Fibroblast of lung (primary cell): ENCODE results near the gene TBX15. TPM values are rescaled to one million over a fixed set of nuclear protein-coding genes. Genes with fewer than 3 reads are reported as not detected.

Experiments
- DNase-seq, 2 donors: peaks; one replicate each; pipeline versions ENCODE4 v3.0.0 to v3.0.0-alpha.2; 2010; ENCODE audit warnings: low read depth in 2 of 2
- H2AFZ ChIP-seq: 2 replicates; pipeline ENCODE4 v1.5.1; 2012; ENCODE audit warnings: low read length, control low read depth, inconsistent platforms
- H3K27ac ChIP-seq: 2 replicates; pipeline ENCODE4 v1.5.1; 2011; ENCODE audit warnings: low read length, control low read depth; ENCODE audit not compliant: insufficient read depth
- H3K27me3 ChIP-seq: 2 replicates; pipeline ENCODE4 v1.5.1; 2011; ENCODE audit warnings: mild to moderate bottlenecking, low read length; ENCODE audit not compliant: control insufficient read depth, insufficient read depth
- H3K36me3 ChIP-seq: 2 replicates; pipeline ENCODE4 v1.5.1; 2011; ENCODE audit warnings: low read length; ENCODE audit not compliant: control insufficient read depth, insufficient read depth
- H3K4me1 ChIP-seq: 2 replicates; pipeline ENCODE4 v1.5.1; 2011; ENCODE audit warnings: low read length; ENCODE audit not compliant: control insufficient read depth, insufficient read depth; ENCODE audit errors: extremely low read depth
- H3K4me2 ChIP-seq: 2 replicates; pipeline ENCODE4 v1.5.1; 2011; ENCODE audit warnings: low read length, control low read depth; ENCODE audit not compliant: insufficient read depth; ENCODE audit errors: extremely low read depth
- H3K4me3 ChIP-seq, 4 experiments: fragments of 200-600 bp in 1 of 4; sonication (generic) in 1 of 4; replicated peaks in 1 of 4; 2 replicates each; pipeline ENCODE4 v1.5.1; 2011 to 2016; ENCODE audit warnings: low read length in 4 of 4, low read depth in 3 of 4, mild to moderate bottlenecking in 3 of 4, control low read depth in 2 of 4, inconsistent platforms in 1 of 4, mixed read lengths in 1 of 4; ENCODE audit not compliant: insufficient read depth in 1 of 4; ENCODE audit errors: control extremely low read depth in 1 of 4
- H3K79me2 ChIP-seq: 2 replicates; pipeline ENCODE4 v1.5.1; 2012; ENCODE audit warnings: mild to moderate bottlenecking, low read length, inconsistent platforms; ENCODE audit not compliant: control insufficient read depth, insufficient read depth
- H3K9ac ChIP-seq: 2 replicates; pipeline ENCODE4 v1.5.1; 2011; ENCODE audit warnings: mild to moderate bottlenecking, low read length, control low read depth; ENCODE audit not compliant: insufficient read depth
- H3K9me3 ChIP-seq: 2 replicates; pipeline ENCODE4 v1.5.1; 2012; ENCODE audit warnings: low read depth, low read length; ENCODE audit not compliant: control insufficient read depth, insufficient read depth
- H4K20me1 ChIP-seq: 2 replicates; pipeline ENCODE4 v1.5.1; 2011; ENCODE audit warnings: low read length; ENCODE audit not compliant: control insufficient read depth, insufficient read depth; ENCODE audit errors: extremely low read depth
- CTCF ChIP-seq, 2 donors: IDR thresholded peaks in 1 of 2; conservative IDR thresholded peaks in 1 of 2; 1 replicate in 1 of 2; 2 replicates in 1 of 2; pipeline ENCODE4 v1.5.1; 2011 to 2012; ENCODE audit warnings: low read length in 2 of 2, control low read depth in 1 of 2, inconsistent platforms in 1 of 2, low read depth in 1 of 2, mild to moderate bottlenecking in 1 of 2
- EZH2 ChIP-seq: IDR thresholded peaks from 2 replicates; pipeline ENCODE4 v1.5.1; 2012; ENCODE audit warnings: low read length, control low read depth, mild to moderate bottlenecking; ENCODE audit errors: missing control alignments
- polyA plus RNA-seq, 2 donors: library from polyadenylated mRNA; depleted of rRNA in 1 of 2; stranded (reverse) in 1 of 2; unstranded in 1 of 2; fragments of >200 nt; gene quantifications; 2 replicates each; pipeline ENCODE4 v1.2.1, GENCODE V29; 2011 to 2012; ENCODE audit warnings: missing spikeins in 1 of 2
- total RNA-seq: library from RNA; depleted of rRNA; stranded (reverse); fragments of >200 nt; gene quantifications from 2 replicates; pipeline ENCODE4 v1.2.1, GENCODE V29; 2014

The TBX15 gene
- total and polyA plus RNA-seq, 2 donors (not counting 1 experiment from before 2014, with no cell fraction given), result 0.50 to 0.99 TPM

GRCh38 chr1:118911571-118911970, 76.6 kb downstream of the TBX15 start:
- Histone ChIP-seq H3K9me3 (no peaks in the 10 kb centered on the region), H3K9ac (no peak overlapping the region), H3K4me2 (no peak overlapping the region), H4K20me1 (no peaks in the 10 kb centered on the region), H3K27me3 (no peaks in the 10 kb centered on the region), H2AFZ (no peak overlapping the region), H3K79me2 (no peaks in the 10 kb centered on the region), H3K4me3 (no peak overlapping the region), H3K36me3 (no peaks in the 10 kb centered on the region), H3K27ac (no peak overlapping the region), H3K4me1 (no peaks in the 10 kb centered on the region)
- DNase-seq, result no peak
- TF ChIP-seq EZH2 (no peak), CTCF (conservative IDR thresholded peaks at IDR 0.05 in 1 of 2, IDR thresholded peaks at IDR 0.05 in 1 of 2; ENCODE audit: low read depth in 1 of 2, low read length in 2 of 2) (no peak)

GRCh38 chr1:118907466-118907865, 80.7 kb downstream of the TBX15 start:
- no peak overlapping the region for H3K4me3 ChIP-seq
- H3K27me3 ChIP-seq, result no peaks in the 10 kb centered on the region
- no peaks in the 10 kb centered on the region for H3K4me1 ChIP-seq
- no peak overlapping the region for H3K4me2 ChIP-seq
- no peaks in the 10 kb centered on the region for H4K20me1 ChIP-seq
- no peaks in the 10 kb centered on the region for H3K36me3 ChIP-seq
- no peak for DNase-seq
- no peak overlapping the region for H3K27ac ChIP-seq
- TF ChIP-seq CTCF (conservative IDR thresholded peaks at IDR 0.05 in 1 of 2, IDR thresholded peaks at IDR 0.05 in 1 of 2; ENCODE audit: low read depth in 1 of 2, low read length in 2 of 2) (no peak), EZH2 (no peak)
- H2AFZ ChIP-seq, result no peak overlapping the region
- no peaks in the 10 kb centered on the region for H3K79me2 ChIP-seq
- no peak overlapping the region for H3K9ac ChIP-seq
- H3K9me3 ChIP-seq, result no peaks in the 10 kb centered on the region

GRCh38 chr1:118905671-118906070, 82.5 kb downstream of the TBX15 start:
- H3K4me3 ChIP-seq, result no peak overlapping the region
- H4K20me1 ChIP-seq, result no peaks in the 10 kb centered on the region
- H3K27ac ChIP-seq, result no peak overlapping the region
- H2AFZ ChIP-seq, result no peak overlapping the region
- H3K4me1 ChIP-seq, result no peaks in the 10 kb centered on the region
- H3K27me3 ChIP-seq, result no peaks in the 10 kb centered on the region
- DNase-seq, result no peak
- TF ChIP-seq EZH2, result no peak
- no peak for TF ChIP-seq CTCF (conservative IDR thresholded peaks at IDR 0.05 in 1 of 2, IDR thresholded peaks at IDR 0.05 in 1 of 2; ENCODE audit: low read depth in 1 of 2, low read length in 2 of 2)
- no peaks in the 10 kb centered on the region for H3K36me3 ChIP-seq
- H3K9me3 ChIP-seq, result no peaks in the 10 kb centered on the region
- no peak overlapping the region for H3K4me2 ChIP-seq
- no peak overlapping the region for H3K9ac ChIP-seq
- no peaks in the 10 kb centered on the region for H3K79me2 ChIP-seq
